C4-2B (cell line): ENCODE data around the gene MRLN.

Source experiments
- ZFX ChIP-seq: fragments of 450-650 bp; IDR thresholded peaks from 2 replicates; pipeline ENCODE4 v1.6.1; 2017
- TF ChIP-seq, protein P1 (sequence below): fragments of 450-650 bp; conservative IDR thresholded peaks from 2 replicates; pipeline ENCODE4 v1.5.1; 2017; ENCODE audit warnings: mild to moderate bottlenecking

DNA sequence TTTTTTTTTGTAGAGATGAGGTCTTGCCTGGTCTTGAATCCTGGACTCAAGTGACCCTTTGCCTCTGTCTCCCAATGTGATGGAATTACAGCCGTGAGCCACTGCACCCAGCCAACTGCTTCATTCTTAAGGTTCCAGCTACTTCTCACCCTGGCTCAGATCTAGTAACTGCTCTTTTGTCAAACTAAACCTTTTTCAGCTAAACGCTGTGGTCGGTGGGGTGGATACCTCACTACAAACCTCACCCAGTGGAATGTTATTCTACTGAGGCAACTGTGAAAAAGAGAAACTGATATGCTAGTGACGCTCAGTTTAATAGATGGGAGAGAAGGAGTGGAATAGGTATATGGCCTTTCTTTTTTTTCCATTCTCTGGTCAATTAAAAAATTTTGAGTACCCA is 1.7 kb upstream of the MRLN start:
- TF ChIP-seq, protein P1, sequence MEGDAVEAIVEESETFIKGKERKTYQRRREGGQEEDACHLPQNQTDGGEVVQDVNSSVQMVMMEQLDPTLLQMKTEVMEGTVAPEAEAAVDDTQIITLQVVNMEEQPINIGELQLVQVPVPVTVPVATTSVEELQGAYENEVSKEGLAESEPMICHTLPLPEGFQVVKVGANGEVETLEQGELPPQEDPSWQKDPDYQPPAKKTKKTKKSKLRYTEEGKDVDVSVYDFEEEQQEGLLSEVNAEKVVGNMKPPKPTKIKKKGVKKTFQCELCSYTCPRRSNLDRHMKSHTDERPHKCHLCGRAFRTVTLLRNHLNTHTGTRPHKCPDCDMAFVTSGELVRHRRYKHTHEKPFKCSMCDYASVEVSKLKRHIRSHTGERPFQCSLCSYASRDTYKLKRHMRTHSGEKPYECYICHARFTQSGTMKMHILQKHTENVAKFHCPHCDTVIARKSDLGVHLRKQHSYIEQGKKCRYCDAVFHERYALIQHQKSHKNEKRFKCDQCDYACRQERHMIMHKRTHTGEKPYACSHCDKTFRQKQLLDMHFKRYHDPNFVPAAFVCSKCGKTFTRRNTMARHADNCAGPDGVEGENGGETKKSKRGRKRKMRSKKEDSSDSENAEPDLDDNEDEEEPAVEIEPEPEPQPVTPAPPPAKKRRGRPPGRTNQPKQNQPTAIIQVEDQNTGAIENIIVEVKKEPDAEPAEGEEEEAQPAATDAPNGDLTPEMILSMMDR, result no peak
- TF ChIP-seq ZFX, result no peak
